GM12878 (cell line): Measurements from ENCODE around the gene HYCC1. TPM values are rescaled to one million over a fixed set of nuclear protein-coding genes. Genes with fewer than 3 reads are reported as not detected.

Source experiments
- ATAC-seq: fragments of 200-7000 bp; cut with Tn5 transposase; 3 replicates; pipeline ENCODE4 v1.9.1; 2020; ENCODE audit warnings: mild to moderate bottlenecking, moderate library complexity
- BruUV-seq: library from RNA; stranded (reverse); fragments of 400-500 nt; replicated peaks from 2 replicates; lab custom pipeline; 2021; lab: Mats Ljungman, UMichigan
- CTCF ChIA-PET: fragments of 300-600 bp; sonication (Branson Sonifier 250); formaldehyde crosslinking; extraction: SDS; loops from one replicate; lab custom pipeline; 2021; ENCODE audit warnings: inconsistent platforms; lab: Yijun Ruan, JAX
- POLR2A ChIA-PET: fragments of 350-600 bp; formaldehyde crosslinking; extraction: SDS; loops from one replicate; lab custom pipeline; 2021; ENCODE audit warnings: inconsistent platforms; lab: Charles Lee
- RAD21 ChIA-PET: fragments of 300-600 bp; sonication (Branson Sonifier 250); formaldehyde crosslinking; loops from one replicate; lab custom pipeline; 2023; ENCODE audit warnings: antibody characterized with exemption; ENCODE audit not compliant: unreplicated experiment; lab: Charles Lee
- SMC1A ChIA-PET: fragments of 300-600 bp; sonication (Branson Sonifier 250); formaldehyde crosslinking; loops from one replicate; lab custom pipeline; 2023; ENCODE audit not compliant: unreplicated experiment, uncharacterized antibody; lab: Charles Lee
- DNase-seq: peaks from one replicate; pipeline ENCODE4 v3.0.0-alpha.2; 2011; ENCODE audit warnings: low read depth, low spot score
- FAIRE-seq: peaks from 3 replicates; lab custom pipeline; 2011; peaks lifted over from hg19 to GRCh38; lab: Jason Lieb, UNC
- H2AFZ ChIP-seq: 2 replicates; pipeline ENCODE4 v1.6.0; 2011; ENCODE audit warnings: low read depth, low read length, control low read depth; ENCODE audit not compliant: control insufficient read depth
- H3K27ac ChIP-seq: 2 replicates; pipeline ENCODE4 v1.5.1; 2011; ENCODE audit warnings: control low read depth; ENCODE audit not compliant: control insufficient read depth, insufficient read depth
- H3K27me3 ChIP-seq, 2 experiments: replicated peaks in 1 of 2; 2 replicates each; pipeline versions ENCODE4 v1.6.0 to v1.6.1; 2011; ENCODE audit warnings: low read length in 1 of 2; ENCODE audit not compliant: control insufficient read depth in 2 of 2, insufficient read depth in 2 of 2
- H3K36me3 ChIP-seq, 2 experiments: 2 replicates each; pipeline ENCODE4 v1.5.1; 2011; ENCODE audit warnings: low read length in 1 of 2; ENCODE audit not compliant: control insufficient read depth in 2 of 2, insufficient read depth in 2 of 2
- H3K4me1 ChIP-seq: 2 replicates; pipeline ENCODE4 v1.6.1; 2011; ENCODE audit warnings: mild to moderate bottlenecking, low read length, moderate library complexity, mixed read lengths; ENCODE audit not compliant: control insufficient read depth, insufficient read depth
- H3K4me2 ChIP-seq: 2 replicates; pipeline ENCODE4 v1.6.0; 2011; ENCODE audit warnings: control low read depth; ENCODE audit not compliant: control insufficient read depth, insufficient read depth
- H3K4me3 ChIP-seq: fragments of 200-600 bp; sonication (generic); 2 replicates; pipeline ENCODE4 v1.5.1; 2016
- H3K79me2 ChIP-seq: 2 replicates; pipeline ENCODE4 v1.6.0; 2011; ENCODE audit warnings: low read length; ENCODE audit not compliant: control insufficient read depth, insufficient read depth
- H3K9ac ChIP-seq: 2 replicates; pipeline ENCODE4 v1.8.0; 2011; ENCODE audit warnings: low read length, control low read depth, mixed read lengths; ENCODE audit not compliant: control insufficient read depth, insufficient read depth
- H3K9me3 ChIP-seq: replicated peaks from 3 replicates; pipeline ENCODE4 v1.5.1; 2011; ENCODE audit warnings: mild to moderate bottlenecking, low read length; ENCODE audit not compliant: control insufficient read depth, insufficient read depth
- H4K20me1 ChIP-seq: 2 replicates; pipeline ENCODE4 v1.6.0; 2011; ENCODE audit not compliant: control insufficient read depth, insufficient read depth
- CHD1 ChIP-seq: IDR thresholded peaks from 2 replicates; pipeline ENCODE4 v1.6.1; 2012; ENCODE audit warnings: low read depth, low read length, improper control_type of control experiment
- MXI1 ChIP-seq: fragments of 150-350 bp; IDR thresholded peaks from 2 replicates; pipeline ENCODE4 v1.6.1; 2011; ENCODE audit warnings: low read depth, mild to moderate bottlenecking, inconsistent platforms, low read length, improper control_type of control experiment
- NFYB ChIP-seq: IDR thresholded peaks from 2 replicates; pipeline ENCODE4 v1.6.1; 2011; ENCODE audit warnings: low read depth, mild to moderate bottlenecking, low read length, improper control_type of control experiment, moderate library complexity; ENCODE audit not compliant: insufficient read depth
- NRF1 ChIP-seq: conservative IDR thresholded peaks from 2 replicates; pipeline ENCODE4 v1.6.1; 2011; ENCODE audit warnings: mild to moderate bottlenecking, low read depth, low read length, improper control_type of control experiment
- SREBF1 ChIP-seq: IDR thresholded peaks from 2 replicates; pipeline ENCODE4 v1.6.1; 2012; ENCODE audit warnings: mild to moderate bottlenecking, low read length
- SUPT20H ChIP-seq: IDR thresholded peaks from 2 replicates; pipeline ENCODE4 v1.6.1; 2011; ENCODE audit warnings: low read depth, mild to moderate bottlenecking, low read length, moderate library complexity, borderline replicate concordance; ENCODE audit not compliant: control insufficient read depth
- SUZ12 ChIP-seq: fragments of 200-600 bp; sonication (generic); IDR thresholded peaks from one replicate; pipeline ENCODE4 v1.6.1; 2018; ENCODE audit warnings: antibody characterized with exemption, mild to moderate bottlenecking; ENCODE audit not compliant: unreplicated experiment
- WGBS: methylation state at CpG from one replicate; pipeline ENCODE4 v1.1.6; 2016; ENCODE audit warnings: low lambda C conversion rate; ENCODE audit not compliant: insufficient replicate concordance, insufficient coverage; ENCODE audit errors: missing lambda C conversion rate; 5-methylcytosine and 5-hydroxymethylcytosine counted together
- in situ Hi-C: fragments of 300-500 bp; cut with MboI; formaldehyde crosslinking; loops from 9 replicates; pipeline ENCODE4 v1.14.3; 2018; ENCODE audit warnings: mixed read lengths
- intact Hi-C: fragments of 100-400 bp; cut with micrococcal nuclease; formaldehyde crosslinking; loops from one replicate; pipeline ENCODE4 v1.14.2; 2022; ENCODE audit not compliant: unreplicated experiment
- polyA plus RNA-seq, 11 experiments: library from polyadenylated mRNA; depleted of rRNA in 4 of 11; unstranded in 6 of 11; stranded (reverse) in 5 of 11; fragments of >200 nt; fragmentation: Nextera tagmentation in 4 of 11; fragmentation: Illumina TruSeq in 1 of 11; extraction: Ambion mirVana in 4 of 11; extraction: Trizol in 1 of 11; gene quantifications; 1 replicate in 1 of 11; 2 replicates in 10 of 11; pipeline versions ENCODE4 v1.2.1 to v1.2.3, GENCODE V29; 2011 to 2016; ENCODE audit warnings: inconsistent platforms in 2 of 11, missing spikeins in 2 of 11, low read depth in 1 of 11
- total RNA-seq, 4 experiments: library from RNA; depleted of rRNA in 3 of 4; stranded (reverse); fragments of >200 nt in 3 of 4; fragmentation: Illumina TruSeq in 1 of 4; extraction: Trizol in 1 of 4; gene quantifications; 2 replicates each; pipeline versions ENCODE4 v1.2.1 to v1.2.3, GENCODE V29; 2013 to 2021
- TF ChIP-seq, protein P1 (sequence below): IDR thresholded peaks from 2 replicates; pipeline ENCODE4 v1.6.1; 2011; ENCODE audit warnings: low read depth, mild to moderate bottlenecking, low read length, moderate library complexity, borderline replicate concordance; ENCODE audit errors: extremely low read depth
- TF ChIP-seq, protein P2 (sequence below): fragments of 450-650 bp; IDR thresholded peaks from 2 replicates; pipeline ENCODE4 v1.6.1; 2014; ENCODE audit warnings: mild to moderate bottlenecking

HYCC1 gene
- total and polyA plus RNA-seq, 10 of the 15 experiments (the other 5 are each of a cell fraction or from before 2014, with no cell fraction given) = 8.5 to 62.9 (median 33.1) TPM

DNA sequence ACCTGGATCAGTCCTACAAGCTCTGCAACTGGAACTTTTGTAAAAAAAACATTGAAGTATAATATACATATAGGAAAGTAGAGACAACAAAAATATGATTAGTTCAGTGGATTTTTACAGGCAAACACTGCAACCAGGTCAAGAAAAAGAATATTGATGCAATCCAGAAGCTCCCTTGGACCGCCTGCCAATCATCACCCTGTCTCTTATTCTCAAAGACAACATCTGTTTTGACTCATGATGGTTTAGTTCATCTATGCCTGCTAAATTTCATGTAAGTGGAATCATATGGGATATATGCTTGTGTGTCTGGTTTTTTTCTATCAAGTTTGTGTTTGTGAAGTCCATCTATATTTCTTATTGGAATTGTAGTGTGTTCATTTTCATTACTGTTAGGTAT lies 7.7 kb upstream of the HYCC1 start (continued):
- TF ChIP-seq NFYB (no peak), SUPT20H (no peak), MXI1 (no peak)

DNA sequence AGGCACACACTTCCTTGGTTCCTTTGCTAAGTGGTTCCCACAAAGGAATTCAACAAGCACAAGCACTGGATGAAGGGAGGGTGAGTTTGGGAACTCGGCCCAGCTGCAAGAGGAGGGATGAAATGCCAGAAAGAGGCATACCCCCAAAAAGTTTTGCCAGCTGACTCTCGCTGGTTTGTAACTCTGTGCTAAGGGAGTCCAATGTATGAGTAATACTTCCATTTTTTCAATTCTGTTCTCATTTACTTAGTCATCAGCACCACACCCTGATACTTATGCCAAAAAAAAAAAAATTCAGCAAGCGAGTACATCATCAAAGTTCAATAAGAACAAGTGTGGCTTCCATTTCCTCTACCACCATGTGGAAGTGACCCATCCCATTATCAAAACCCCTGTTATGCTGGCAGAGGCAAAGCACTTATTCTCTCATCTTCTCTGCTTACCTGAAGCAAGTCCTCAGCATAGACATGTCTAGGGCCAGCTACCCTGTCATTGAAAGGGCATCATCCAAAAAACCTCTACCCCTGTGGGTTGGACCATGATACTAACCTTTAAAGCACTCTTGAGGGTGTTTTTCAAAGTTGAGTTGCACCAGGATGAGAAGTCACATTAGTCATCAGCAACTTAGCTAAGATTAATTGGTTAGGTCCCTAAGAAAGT lies 6.9 kb upstream of the HYCC1 start:
- intact Hi-C loops = no loop called here
- H3K4me2 ChIP-seq = no peak overlapping the region
- no peak overlapping the region for H3K9ac ChIP-seq
- no peaks in the 10 kb centered on the region for H3K36me3 ChIP-seq
- 35% methylated on average over 3 of the region's 3 CpGs for WGBS
- no peaks in the 10 kb centered on the region for H4K20me1 ChIP-seq
- H3K79me2 ChIP-seq = no peaks in the 10 kb centered on the region
- H3K27ac ChIP-seq = no peak overlapping the region
- ATAC-seq (peak; percentile 45), DNase-seq (no peak), FAIRE-seq (no peak)
- SMC1A ChIA-PET = interaction anchor here (1.6 to 4.5 kb wide), 3 partner anchors 27 to 34 kb away, joined by 3 to 27 read pairs (median 8); no protein-coding TSS in a partner anchor
- TF ChIP-seq, protein P1, sequence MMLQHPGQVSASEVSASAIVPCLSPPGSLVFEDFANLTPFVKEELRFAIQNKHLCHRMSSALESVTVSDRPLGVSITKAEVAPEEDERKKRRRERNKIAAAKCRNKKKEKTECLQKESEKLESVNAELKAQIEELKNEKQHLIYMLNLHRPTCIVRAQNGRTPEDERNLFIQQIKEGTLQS = no peak
- no peak for TF ChIP-seq CHD1
- TF ChIP-seq, protein P2, sequence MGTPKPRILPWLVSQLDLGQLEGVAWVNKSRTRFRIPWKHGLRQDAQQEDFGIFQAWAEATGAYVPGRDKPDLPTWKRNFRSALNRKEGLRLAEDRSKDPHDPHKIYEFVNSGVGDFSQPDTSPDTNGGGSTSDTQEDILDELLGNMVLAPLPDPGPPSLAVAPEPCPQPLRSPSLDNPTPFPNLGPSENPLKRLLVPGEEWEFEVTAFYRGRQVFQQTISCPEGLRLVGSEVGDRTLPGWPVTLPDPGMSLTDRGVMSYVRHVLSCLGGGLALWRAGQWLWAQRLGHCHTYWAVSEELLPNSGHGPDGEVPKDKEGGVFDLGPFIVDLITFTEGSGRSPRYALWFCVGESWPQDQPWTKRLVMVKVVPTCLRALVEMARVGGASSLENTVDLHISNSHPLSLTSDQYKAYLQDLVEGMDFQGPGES = no peak
- no peak for TF ChIP-seq SREBF1
- TF ChIP-seq NRF1 = no peak
- TF ChIP-seq SUZ12 = no peak
- no peak for TF ChIP-seq SUPT20H
- RAD21 ChIA-PET = no interaction called here
- in situ Hi-C loops = no loop called here
- H3K27me3 ChIP-seq = no peaks in the 10 kb centered on the region
- CTCF ChIA-PET = interaction anchor here (2.6 kb wide), 1 partner anchor 35 kb away, joined by 17 read pairs; no protein-coding TSS in a partner anchor
- H3K4me3 ChIP-seq = no peak overlapping the region
- BruUV-seq = no TSS peak
- peaks cover 11% of the 10 kb centered on the region for H3K4me1 ChIP-seq
- H2AFZ ChIP-seq = no peak overlapping the region
- POLR2A ChIA-PET = interaction anchor here (0.5 to 1.2 kb wide), 6 partner anchors 20 to 1637 kb away, joined by 3 read pairs; partner anchors contain the start of gene KLHL7
- H3K9me3 ChIP-seq = no peaks in the 10 kb centered on the region; the same call in 2 of the 3 replicates
